Mammary epithelial cell (primary cell): Measurements from ENCODE around the gene KLHL42.

ENCODE experiments used
- EZH2 ChIP-seq: IDR thresholded peaks from 2 replicates; pipeline ENCODE4 v1.6.1; 2012; ENCODE audit warnings: low read length, inconsistent platforms, borderline replicate concordance
- TF ChIP-seq, protein P1 (sequence below), 2 donors: IDR thresholded peaks in 1 of 2; conservative IDR thresholded peaks in 1 of 2; 2 replicates each; pipeline ENCODE4 v1.5.1; 2011 to 2012; ENCODE audit warnings: inconsistent platforms in 2 of 2, low read length in 2 of 2, mild to moderate bottlenecking in 2 of 2, control low read depth in 1 of 2, low read depth in 1 of 2; ENCODE audit not compliant: insufficient read depth in 1 of 2; ENCODE audit errors: extremely low read depth in 1 of 2

DNA sequence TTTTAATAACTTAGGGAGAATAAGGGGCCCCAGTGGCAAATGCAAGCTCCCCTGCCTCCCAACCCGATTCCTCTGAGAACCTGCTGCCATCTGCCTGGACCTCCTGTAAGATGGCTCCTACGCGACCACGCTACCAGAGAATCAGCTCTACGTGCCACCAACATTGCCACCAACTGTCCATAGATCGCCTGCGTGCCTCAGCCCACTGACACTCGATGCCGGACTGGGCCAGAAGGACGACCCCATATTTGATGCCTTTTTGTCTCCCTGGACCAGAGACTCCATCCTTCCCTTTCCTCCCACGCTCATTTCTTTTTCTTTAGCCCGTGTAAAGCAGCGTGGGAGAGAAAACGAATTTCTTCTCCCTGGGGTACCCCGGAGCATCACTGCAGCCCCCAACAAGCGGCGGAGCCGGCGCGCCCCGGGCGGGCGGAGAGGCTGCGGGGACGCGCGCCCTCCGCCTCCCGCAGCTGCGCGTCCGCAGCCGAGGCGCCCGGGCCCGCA lies 565 bp upstream of the KLHL42 start:
- TF ChIP-seq, protein P1, sequence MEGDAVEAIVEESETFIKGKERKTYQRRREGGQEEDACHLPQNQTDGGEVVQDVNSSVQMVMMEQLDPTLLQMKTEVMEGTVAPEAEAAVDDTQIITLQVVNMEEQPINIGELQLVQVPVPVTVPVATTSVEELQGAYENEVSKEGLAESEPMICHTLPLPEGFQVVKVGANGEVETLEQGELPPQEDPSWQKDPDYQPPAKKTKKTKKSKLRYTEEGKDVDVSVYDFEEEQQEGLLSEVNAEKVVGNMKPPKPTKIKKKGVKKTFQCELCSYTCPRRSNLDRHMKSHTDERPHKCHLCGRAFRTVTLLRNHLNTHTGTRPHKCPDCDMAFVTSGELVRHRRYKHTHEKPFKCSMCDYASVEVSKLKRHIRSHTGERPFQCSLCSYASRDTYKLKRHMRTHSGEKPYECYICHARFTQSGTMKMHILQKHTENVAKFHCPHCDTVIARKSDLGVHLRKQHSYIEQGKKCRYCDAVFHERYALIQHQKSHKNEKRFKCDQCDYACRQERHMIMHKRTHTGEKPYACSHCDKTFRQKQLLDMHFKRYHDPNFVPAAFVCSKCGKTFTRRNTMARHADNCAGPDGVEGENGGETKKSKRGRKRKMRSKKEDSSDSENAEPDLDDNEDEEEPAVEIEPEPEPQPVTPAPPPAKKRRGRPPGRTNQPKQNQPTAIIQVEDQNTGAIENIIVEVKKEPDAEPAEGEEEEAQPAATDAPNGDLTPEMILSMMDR (conservative IDR thresholded peaks at IDR 0.05 in 1 of 2, IDR thresholded peaks at IDR 0.05 in 1 of 2; ENCODE audit: extremely low read depth in 1 of 2, insufficient read depth in 1 of 2, low read depth in 1 of 2, low read length in 2 of 2), result no peak
- TF ChIP-seq EZH2, result no peak
